ENCODE data around the gene KREMEN2. TPM values are rescaled to one million over a fixed set of nuclear protein-coding genes. Genes with fewer than 3 reads are reported as not detected.
A peak's percentile ranks its signal among the peaks of the same experiment; 100 is the strongest.

Gene KREMEN2
- total and polyA plus RNA-seq, 2 of the 8 experiments (the other 6 are each of a cell fraction or from before 2014, with no cell fraction given): 6.6 to 7.0 TPM

DNA sequence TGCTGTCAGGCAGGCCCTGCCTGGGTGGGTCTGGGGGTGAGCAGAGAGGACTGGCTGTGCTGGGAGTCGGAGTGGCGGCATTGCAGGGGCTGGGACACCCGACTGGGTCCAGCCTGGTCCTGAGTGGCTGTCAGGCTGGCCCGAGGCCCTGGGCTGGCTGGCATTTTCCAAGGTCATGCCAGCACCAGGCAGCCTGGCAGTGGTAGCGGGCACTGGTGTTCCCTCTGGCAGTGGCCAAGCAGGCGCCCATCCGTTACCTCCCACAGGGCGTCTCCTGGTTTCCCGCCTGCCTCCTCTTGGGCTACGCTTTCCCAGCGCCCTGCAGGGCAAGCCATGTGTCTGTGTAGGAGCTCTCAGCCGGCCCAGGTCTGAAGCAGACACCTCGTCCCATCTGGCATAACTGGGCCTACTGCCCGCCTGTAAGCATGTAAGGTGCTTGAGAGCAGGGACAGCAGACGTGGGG is 21.8 kb downstream of the KREMEN2 start:
- Histone ChIP-seq H2BK5ac (ENCODE audit: low read depth, low read length) (no peak overlapping the region), H2BK120ac (replicated peaks; ENCODE audit: low read depth, low read length) (no peak overlapping the region), H4K20me1 (replicated peaks in 1 of 2; ENCODE audit: control insufficient read depth in 1 of 2, insufficient read depth in 2 of 2, low read length in 2 of 2) (no peaks in the 10 kb centered on the region), H2AK5ac (ENCODE audit: low read depth, low read length) (no peak overlapping the region), H3K23ac (ENCODE audit: insufficient read length) (no peak overlapping the region), H2BK20ac (ENCODE audit: low read length) (no peak overlapping the region), H3K27me3 (replicated peaks in 1 of 4; ENCODE audit: control insufficient read depth in 3 of 4, extremely low read depth in 1 of 4, insufficient read depth in 3 of 4, low read length in 3 of 4) (no peaks in the 10 kb centered on the region; a peak in 1 of 7 replicates), H3K4me2 (ENCODE audit: insufficient read depth in 1 of 2, low read depth in 2 of 2, low read length in 2 of 2) (no peak overlapping the region), H3K9me3 (ENCODE audit: insufficient read depth in 2 of 2, low read depth in 1 of 2, low read length in 1 of 2) (no peaks in the 10 kb centered on the region), H3K4me1 (replicated peaks in 1 of 4; ENCODE audit: control insufficient read depth in 3 of 4, insufficient read depth in 4 of 4, low read length in 3 of 4) (peaks cover 3 to 34% (median 27%) of the 10 kb centered on the region in 4 experiments), H2BK15ac (ENCODE audit: low read length) (no peak overlapping the region; the same call in 1 of the 2 replicates), H3K79me1 (ENCODE audit: low read depth, low read length) (no peaks in the 10 kb centered on the region), H3K36me3 (ENCODE audit: control insufficient read depth in 2 of 4, insufficient read depth in 4 of 4, low read length in 3 of 4) (no peaks in the 10 kb centered on the region), H2BK12ac (ENCODE audit: low read depth, low read length) (no peak overlapping the region), H3K23me2 (ENCODE audit: low read depth, low read length) (peaks cover 2% of the 10 kb centered on the region; the same call in 1 of the 2 replicates), H3K18ac (ENCODE audit: extremely low read depth, low read length) (peak overlapping the region; percentile 32; the same call in 1 of the 2 replicates), H3K4ac (replicated peaks; ENCODE audit: insufficient read length, low read depth, low read length) (peak overlapping the region; percentile 67), H4K8ac (ENCODE audit: extremely low read depth, insufficient read depth, low read length) (peak overlapping the region; percentile 3), H2AFZ (ENCODE audit: low read length) (no peak overlapping the region), H4K91ac (replicated peaks; ENCODE audit: insufficient read length, low read length) (no peak overlapping the region), H4K5ac (ENCODE audit: insufficient read length, low read depth, low read length) (no peak overlapping the region), H3K14ac (ENCODE audit: insufficient read length) (no peak overlapping the region), H3K56ac (replicated peaks; ENCODE audit: insufficient read length, low read depth, low read length) (no peak overlapping the region), H3K4me3 (ENCODE audit: extremely low read depth in 1 of 4, insufficient read depth in 2 of 4, low read depth in 3 of 4, low read length in 4 of 4) (no peak overlapping the region), H3K9ac (replicated peaks in 1 of 4; ENCODE audit: extremely low read depth in 1 of 4, low read depth in 3 of 4, low read length in 3 of 4) (no peak overlapping the region), H3K79me2 (ENCODE audit: control insufficient read depth in 1 of 2, insufficient read depth in 2 of 2, low read length in 2 of 2) (no peaks in the 10 kb centered on the region), H3K27ac (ENCODE audit: low read depth, low read length) (no peak overlapping the region)
- FAIRE-seq (no peak), DNase-seq (ENCODE audit: low read depth in 1 of 2, low spot score in 2 of 2) (no peak)
- ChIA-PET POLR2A (ENCODE audit: partially characterized antibody) (interaction anchor here (1.2 to 15.2 kb wide), 6 partner anchors 11 to 70 kb away, joined by 3 to 200 read pairs (median 8); partner anchors contain the start of genes CLDN6, HCFC1R1, THOC6 and TNFRSF12A), CTCF (ENCODE audit: partially characterized antibody) (interaction anchor here (0.9 to 2.7 kb wide), 10 partner anchors 9 to 45 kb away, joined by 3 to 12 read pairs (median 4); partner anchors contain the start of genes PAQR4 and TNFRSF12A)
- no peak for TF ChIP-seq SAP30 (IDR thresholded peaks at IDR 0.05; ENCODE audit: insufficient read depth, insufficient replicate concordance, low read length)
- 91% methylated on average over 15 of the region's 15 CpGs; no CpG with 5 or more reads in 1 of the 2 experiments for WGBS, 2 experiments (ENCODE audit: extremely low coverage in 1 of 2, insufficient coverage in 1 of 2, insufficient read length in 1 of 2, insufficient replicate concordance in 2 of 2, low coverage in 1 of 2, low lambda C conversion rate in 2 of 2, missing lambda C conversion rate in 1 of 2)
